CD1c-positive myeloid dendritic cell (primary cell): ENCODE data around the gene MAML3.

Experiments used
- DNase-seq: peaks from one replicate; pipeline ENCODE4 v3.0.0-alpha.2; 2016; ENCODE audit errors: extremely low spot score

MAML3 gene

DNA sequence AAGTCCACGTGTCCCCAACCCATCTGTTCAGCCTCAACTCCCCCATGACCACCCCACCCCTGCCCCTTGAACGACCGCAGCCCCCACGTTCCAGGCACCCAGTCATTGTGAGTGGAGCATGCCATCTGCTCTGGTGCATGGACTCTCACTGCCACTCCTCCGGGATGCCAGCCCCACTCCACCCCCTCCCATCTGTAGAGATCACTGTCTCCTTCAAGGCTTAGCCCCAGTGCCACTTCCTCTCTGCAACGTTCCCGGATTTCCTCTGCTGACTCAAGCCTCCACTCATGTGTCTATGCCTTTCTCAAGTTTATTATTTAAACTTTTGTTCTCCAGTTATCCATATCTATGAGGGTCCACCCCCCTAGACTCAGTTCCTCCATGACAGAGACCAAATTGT, 54.0 kb downstream of the MAML3 start:
- DNase-seq = peak; percentile 66

GRCh38 chr4:140098455-140099160, 55.4 kb downstream of the MAML3 start:
- DNase-seq = no peak

GRCh38 chr4:140097572-140097971, 56.4 kb downstream of the MAML3 start:
- peak; percentile 19 for DNase-seq

DNA sequence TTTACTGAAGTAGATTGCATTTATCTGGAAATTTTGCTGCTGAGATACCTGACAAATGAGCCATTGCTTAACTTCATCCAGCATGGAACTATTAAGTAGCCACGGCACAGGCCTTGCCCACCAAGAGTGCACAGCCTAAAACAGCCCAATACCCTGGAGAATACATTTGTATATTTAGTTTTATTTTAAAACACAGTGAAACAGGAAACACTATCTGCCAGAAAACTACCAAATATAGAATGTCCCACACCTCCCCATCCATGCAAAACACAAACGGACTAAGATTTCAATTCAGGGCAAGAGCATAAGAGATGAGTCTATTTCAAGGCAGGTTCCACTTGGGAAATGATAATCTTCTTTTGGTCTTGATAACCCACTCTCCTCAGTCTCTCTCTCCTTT, 57.1 kb downstream of the MAML3 start:
- no peak for DNase-seq

DNA sequence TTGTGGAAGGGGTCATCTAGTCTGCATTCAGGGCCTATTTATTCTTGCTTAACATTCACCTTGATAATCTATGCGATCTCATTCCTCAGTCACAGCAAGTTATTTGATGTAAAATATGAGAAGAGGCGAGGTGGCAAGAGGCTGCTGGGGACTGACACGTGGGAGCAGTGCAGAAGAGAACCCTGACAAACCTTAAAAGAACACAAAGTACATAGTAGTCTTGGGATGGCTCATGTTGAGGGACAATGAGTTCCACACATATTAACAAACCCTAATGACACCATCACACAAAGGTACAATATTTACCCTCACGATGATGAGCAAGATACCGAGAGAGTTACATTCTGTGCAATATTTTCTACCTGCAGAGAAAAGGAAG, 57.5 kb downstream of the MAML3 start:
- DNase-seq = no peak

DNA sequence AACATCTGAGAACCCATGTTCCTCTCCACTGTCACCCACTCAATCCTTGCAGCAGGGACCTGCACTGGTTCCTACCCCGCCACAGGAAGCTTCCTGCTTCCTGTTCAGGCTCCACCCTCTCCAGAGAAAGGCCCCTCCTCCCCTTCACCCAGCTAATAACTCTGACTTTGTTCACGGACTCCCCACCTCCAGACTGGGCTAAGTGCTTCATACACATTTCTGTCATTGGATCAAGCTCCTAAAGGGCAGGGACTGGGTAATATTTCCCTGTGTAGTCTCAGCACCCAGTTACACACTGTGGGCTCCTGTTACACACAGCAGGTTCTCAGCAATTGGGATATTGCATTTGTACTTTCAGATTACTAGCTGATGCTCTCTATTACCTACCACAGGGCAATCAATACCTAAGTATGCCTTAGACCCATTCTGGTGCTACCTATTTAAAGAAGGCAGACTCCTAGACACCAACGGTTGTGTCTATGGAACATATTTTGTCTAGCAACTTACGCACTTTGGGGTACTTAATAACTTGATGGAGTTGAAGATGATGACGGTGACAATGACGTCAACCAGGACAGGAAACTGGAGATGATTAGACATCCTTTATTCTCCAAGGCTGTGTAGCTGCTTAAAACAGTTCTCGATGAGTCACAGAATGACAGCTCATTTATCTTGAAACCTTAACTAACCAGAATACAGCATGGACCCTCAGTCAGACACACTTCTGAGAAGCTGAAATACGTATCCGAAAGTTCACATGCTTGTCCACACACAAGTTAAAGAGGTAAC, 58.1 kb downstream of the MAML3 start:
- peak; percentile 84 for DNase-seq

GRCh38 chr4:140094438-140095420, 59.3 kb downstream of the MAML3 start:
- DNase-seq = peak; percentile 92

- peak; percentile 17 for DNase-seq
Measured at GRCh38 chr4:140092094-140092851, 61.7 kb downstream of the MAML3 start.

DNA sequence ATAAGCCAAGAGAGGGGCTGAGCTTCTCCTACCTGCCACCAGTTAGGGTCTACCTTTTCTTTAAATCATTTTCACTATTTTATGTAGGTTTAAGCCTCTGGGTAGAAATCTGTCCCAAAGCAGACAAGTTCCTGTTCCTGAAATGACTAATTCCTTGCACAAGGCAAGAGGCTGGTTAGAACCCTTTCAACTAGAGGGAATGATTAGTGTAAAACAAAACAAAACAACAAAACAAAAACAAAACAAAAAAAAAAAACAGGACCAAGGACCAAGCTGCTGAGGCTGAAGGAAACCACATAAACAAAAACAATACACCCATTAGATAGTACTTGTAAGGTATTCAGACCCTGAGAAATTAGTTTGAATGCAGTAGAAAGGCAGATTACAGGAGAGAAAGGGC, 62.7 kb downstream of the MAML3 start:
- peak; percentile 88 for DNase-seq

DNA sequence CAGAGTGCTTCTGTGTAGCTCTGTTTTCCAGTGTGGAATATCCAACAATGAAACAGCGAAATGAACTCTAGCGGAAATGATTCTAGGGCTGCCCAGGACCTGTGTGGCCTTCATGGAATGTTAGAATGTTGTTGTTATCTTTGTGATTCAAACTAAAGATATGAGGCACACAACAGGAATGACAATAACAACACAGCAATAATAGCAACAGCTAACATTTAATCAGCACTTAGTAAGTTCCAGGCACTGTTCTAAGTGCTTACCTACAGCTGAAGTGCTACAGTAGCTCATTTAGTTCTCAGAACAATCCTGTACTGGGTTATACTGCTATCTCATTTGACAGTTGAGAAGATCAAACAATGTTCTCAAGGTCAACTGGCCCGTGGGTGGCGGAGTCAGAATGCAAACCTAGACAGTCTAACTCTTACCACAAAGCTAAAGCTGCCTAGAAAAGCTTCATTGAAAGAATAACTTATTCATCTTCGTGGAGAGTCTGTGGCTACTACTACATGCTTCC, 63.7 kb downstream of the MAML3 start:
- no peak for DNase-seq

- no peak for DNase-seq
Measured at GRCh38 chr4:140089216-140089615, 64.8 kb downstream of the MAML3 start.

DNA sequence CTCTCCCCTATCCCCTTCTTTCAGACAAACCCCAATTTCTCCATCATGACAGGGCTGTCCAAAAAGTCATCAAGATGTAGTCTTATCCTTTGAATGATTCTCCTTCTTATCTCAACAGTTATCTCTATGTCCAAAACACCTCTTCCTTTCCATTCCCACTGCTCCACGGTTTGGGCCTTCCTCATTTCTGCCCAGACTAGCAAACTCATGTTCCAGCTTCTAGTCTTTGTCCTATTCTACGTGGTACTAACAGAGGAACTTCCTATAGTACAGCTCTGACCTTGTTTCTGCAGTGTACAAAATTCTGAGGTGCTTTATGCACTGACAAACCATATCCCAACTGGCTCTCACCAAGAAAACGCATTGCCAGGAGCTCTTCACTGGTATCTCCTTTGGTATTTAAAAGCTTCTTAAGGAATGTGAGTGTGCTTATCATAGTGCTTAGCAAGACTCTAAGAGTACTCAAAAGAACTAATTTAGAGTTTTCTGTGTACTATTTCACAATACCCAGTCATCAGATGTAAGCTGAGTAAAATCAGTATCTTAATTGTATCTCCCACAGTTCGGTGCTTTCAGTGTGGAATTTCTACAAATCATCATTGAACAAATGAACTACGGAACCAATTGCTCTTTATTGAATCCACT, 65.5 kb downstream of the MAML3 start:
- peak; percentile 49 for DNase-seq

DNA sequence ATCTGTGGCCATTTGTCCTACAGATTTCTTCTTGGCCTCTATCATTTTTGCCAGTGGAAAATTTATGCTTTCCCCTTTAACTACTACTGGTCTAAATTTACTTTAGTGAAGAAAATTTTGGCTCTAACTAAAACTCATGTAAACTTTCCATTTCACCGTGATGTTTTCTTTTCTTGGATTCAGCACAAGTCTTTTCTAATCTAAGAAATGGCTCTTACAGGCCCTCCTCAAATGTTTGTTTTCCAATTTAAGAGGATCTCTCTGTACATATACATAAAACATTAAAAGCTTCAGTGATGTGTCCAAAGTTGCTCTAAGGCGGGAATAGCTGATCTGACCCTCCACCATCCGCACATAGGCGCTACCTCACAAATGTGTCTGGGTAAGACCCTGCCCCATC, 68.1 kb downstream of the MAML3 start:
- no peak for DNase-seq

GRCh38 chr4:140085062-140085622, 68.8 kb downstream of the MAML3 start:
- DNase-seq = no peak

DNA sequence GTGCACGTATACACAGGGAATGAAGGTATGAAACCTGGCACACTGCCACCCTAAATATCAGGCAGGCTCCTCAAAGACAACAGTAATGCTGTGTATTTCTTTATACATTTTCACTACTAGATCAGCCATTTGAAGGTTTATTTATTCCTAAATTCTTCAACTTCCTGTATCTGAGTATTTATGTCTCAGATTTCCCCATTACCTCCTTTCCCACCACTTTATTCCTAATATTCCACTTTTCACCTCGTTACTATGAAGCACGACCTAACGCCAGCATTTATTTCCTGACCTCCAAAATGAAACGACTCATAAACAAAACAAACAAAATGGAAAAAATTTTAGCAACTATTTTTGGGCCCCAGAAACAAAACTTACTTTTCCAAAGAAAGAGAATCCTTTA, 69.6 kb downstream of the MAML3 start:
- no peak for DNase-seq

- DNase-seq = no peak
Measured at GRCh38 chr4:140082391-140082755, 71.6 kb downstream of the MAML3 start.

GRCh38 chr4:140081641-140082390, 72.2 kb downstream of the MAML3 start:
- no peak for DNase-seq

GRCh38 chr4:140080883-140081282, 73.1 kb downstream of the MAML3 start:
- DNase-seq = no peak

- no peak for DNase-seq
Measured at GRCh38 chr4:140078366-140078765, 75.6 kb downstream of the MAML3 start.

- no peak for DNase-seq
Measured at GRCh38 chr4:140076307-140076706, 77.7 kb downstream of the MAML3 start.
